ENCODE results near the gene MMP13. TPM values are rescaled to one million over a fixed set of nuclear protein-coding genes. Genes with fewer than 3 reads are reported as not detected.

MMP13 gene
- polyA plus RNA-seq, 2 of the 4 experiments (the other 2 are of a cell fraction), result not detected

- no peak overlapping the region for H3K27ac ChIP-seq
- POLR2A ChIA-PET, result no interaction called here
- ATAC-seq (no peak), DNase-seq (ENCODE audit: low read depth in 1 of 2, low spot score in 1 of 2) (no peak), FAIRE-seq (no peak)
- TF ChIP-seq ELK1 (IDR thresholded peaks at IDR 0.05; ENCODE audit: low read depth, low read length) (no peak), GATA3 (IDR thresholded peaks at IDR 0.05; ENCODE audit: borderline replicate concordance) (no peak), FOXS1 (CRISPR knock-in tag; IDR thresholded peaks at IDR 0.05) (no peak), POLR2A (IDR thresholded peaks at IDR 0.05; ENCODE audit: low read length) (no peak), CBX8 (IDR thresholded peaks at IDR 0.05) (no peak), BHLHE40 (IDR thresholded peaks at IDR 0.05; ENCODE audit: low read depth, low read length) (no peak), ZNF302 (CRISPR knock-in tag; IDR thresholded peaks at IDR 0.05) (no peak), ESRRA (IDR thresholded peaks at IDR 0.05; ENCODE audit: borderline replicate concordance, low read length) (no peak), ZSCAN20 (CRISPR knock-in tag; IDR thresholded peaks at IDR 0.05) (no peak), HEYL (CRISPR knock-in tag; IDR thresholded peaks at IDR 0.05) (no peak), E2F6 (IDR thresholded peaks at IDR 0.05; ENCODE audit: borderline replicate concordance, low read depth) (no peak), PHF8 (IDR thresholded peaks at IDR 0.05; ENCODE audit: borderline replicate concordance, low read depth) (no peak), ZC3H11A (IDR thresholded peaks at IDR 0.05) (no peak), KDM1A (IDR thresholded peaks at IDR 0.05; ENCODE audit: low read depth) (no peak), EHMT2 (IDR thresholded peaks at IDR 0.05; ENCODE audit: low read depth) (no peak), ATOH8 (CRISPR knock-in tag; IDR thresholded peaks at IDR 0.05; ENCODE audit: low read depth) (no peak), HOXB5 (CRISPR knock-in tag; IDR thresholded peaks at IDR 0.05) (no peak)
- no peak overlapping the region for H3K4me3 ChIP-seq
- CTCF ChIA-PET, result interaction anchor here (1.2 to 1.3 kb wide), 2 partner anchors 8 to 20 kb away, joined by 3 to 4 read pairs; no protein-coding TSS in a partner anchor
- WGBS (ENCODE audit: missing lambda C conversion rate), result 54% methylated on average over 4 of the region's 4 CpGs
- H3K4me2 ChIP-seq, result no peak overlapping the region
- no peaks in the 10 kb centered on the region for H3K9me3 ChIP-seq
- H3K4me1 ChIP-seq, result no peaks in the 10 kb centered on the region
Observed at GRCh38 chr11:102934735-102935134, 20.8 kb downstream of the MMP13 start.

GRCh38 chr11:102933627-102934026 is 21.9 kb downstream of the MMP13 start:
- H3K4me2 ChIP-seq, result no peak overlapping the region
- POLR2A ChIA-PET, result no interaction called here
- 53% methylated on average over 3 of the region's 3 CpGs for WGBS (ENCODE audit: missing lambda C conversion rate)
- no peak for FAIRE-seq
- no peaks in the 10 kb centered on the region for H3K9me3 ChIP-seq
- no peaks in the 10 kb centered on the region for H3K4me1 ChIP-seq
- no peak for DNase-seq (ENCODE audit: low read depth in 1 of 2, low spot score in 1 of 2)
- H3K27ac ChIP-seq, result no peak overlapping the region
- H3K4me3 ChIP-seq, result no peak overlapping the region
- no peak for ATAC-seq
- CTCF ChIA-PET, result interaction anchor here (1.3 kb wide), 1 partner anchor 10 kb away, joined by 3 read pairs; no protein-coding TSS in a partner anchor
- no peak for TF ChIP-seq ELK1 (IDR thresholded peaks at IDR 0.05; ENCODE audit: low read depth, low read length)
- TF ChIP-seq BCL3 (IDR thresholded peaks at IDR 0.05), result no peak
- no peak for TF ChIP-seq MAX (IDR thresholded peaks at IDR 0.05)
- no peak for TF ChIP-seq EHF (CRISPR knock-in tag; IDR thresholded peaks at IDR 0.05)
- no peak for TF ChIP-seq NFE2L2 (conservative IDR thresholded peaks at IDR 0.05; ENCODE audit: low read length)
